Measurements from ENCODE around the gene LDHD.
"Not testable (repeated sequence)": the region's sequence is repeated elsewhere in the genome, so short reads cannot be mapped to it uniquely, and the experiment has no call there.

DNA sequence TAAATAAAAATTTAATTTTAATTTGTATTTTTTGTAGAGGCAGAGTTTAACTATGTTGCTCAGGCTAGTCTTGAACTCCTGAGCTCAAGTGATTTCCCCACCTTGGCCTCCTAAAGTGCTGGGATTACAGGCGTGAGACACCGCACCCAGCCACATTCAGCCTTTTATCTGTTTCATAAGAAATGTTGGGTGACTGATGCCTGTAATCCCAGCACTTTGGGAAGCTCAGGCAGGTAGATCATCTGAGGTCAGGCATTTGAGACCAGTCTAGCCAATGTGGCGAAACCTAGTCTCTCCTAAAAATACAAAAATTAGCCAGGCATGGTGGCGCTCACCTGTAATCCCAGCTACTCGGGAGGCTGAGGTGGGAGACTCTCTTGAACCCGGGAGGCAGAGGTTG is 25.7 kb downstream of the LDHD start:
- TF ChIP-seq, protein P1, sequence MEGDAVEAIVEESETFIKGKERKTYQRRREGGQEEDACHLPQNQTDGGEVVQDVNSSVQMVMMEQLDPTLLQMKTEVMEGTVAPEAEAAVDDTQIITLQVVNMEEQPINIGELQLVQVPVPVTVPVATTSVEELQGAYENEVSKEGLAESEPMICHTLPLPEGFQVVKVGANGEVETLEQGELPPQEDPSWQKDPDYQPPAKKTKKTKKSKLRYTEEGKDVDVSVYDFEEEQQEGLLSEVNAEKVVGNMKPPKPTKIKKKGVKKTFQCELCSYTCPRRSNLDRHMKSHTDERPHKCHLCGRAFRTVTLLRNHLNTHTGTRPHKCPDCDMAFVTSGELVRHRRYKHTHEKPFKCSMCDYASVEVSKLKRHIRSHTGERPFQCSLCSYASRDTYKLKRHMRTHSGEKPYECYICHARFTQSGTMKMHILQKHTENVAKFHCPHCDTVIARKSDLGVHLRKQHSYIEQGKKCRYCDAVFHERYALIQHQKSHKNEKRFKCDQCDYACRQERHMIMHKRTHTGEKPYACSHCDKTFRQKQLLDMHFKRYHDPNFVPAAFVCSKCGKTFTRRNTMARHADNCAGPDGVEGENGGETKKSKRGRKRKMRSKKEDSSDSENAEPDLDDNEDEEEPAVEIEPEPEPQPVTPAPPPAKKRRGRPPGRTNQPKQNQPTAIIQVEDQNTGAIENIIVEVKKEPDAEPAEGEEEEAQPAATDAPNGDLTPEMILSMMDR (IDR thresholded peaks at IDR 0.05), result not testable (repeated sequence)
- TF ChIP-seq POLR2A (IDR thresholded peaks at IDR 0.05), result not testable (repeated sequence)
